Lung (tissue), 12 donors: ENCODE results near the gene DFFA. TPM values are rescaled to one million over a fixed set of nuclear protein-coding genes. Genes with fewer than 3 reads are reported as not detected.

Experiments
- ATAC-seq: fragments of 200-7000 bp; cut with Tn5 transposase; one replicate; pipeline ENCODE4 v1.9.1; 2020; ENCODE audit warnings: moderate number of reproducible peaks; ENCODE audit not compliant: insufficient read depth, low FRiP score
- DNase-seq, 3 donors: peaks; one replicate each; pipeline ENCODE4 v3.0.0-alpha.2; 2013 to 2017
- H3K27ac ChIP-seq, 2 donors: one replicate each; pipeline ENCODE4 v1.5.1; 2013; ENCODE audit warnings: mild to moderate bottlenecking in 2 of 2, moderate library complexity in 2 of 2, control low read depth in 1 of 2, inconsistent platforms in 1 of 2, low read depth in 1 of 2, low read length in 1 of 2
- H3K27me3 ChIP-seq, 3 donors: one replicate each; pipeline ENCODE4 v1.5.1; 2013; ENCODE audit warnings: low read length in 2 of 3; ENCODE audit not compliant: control insufficient read depth in 3 of 3, insufficient read depth in 3 of 3
- H3K36me3 ChIP-seq, 4 donors: one replicate each; pipeline ENCODE4 v1.5.1; 2013; ENCODE audit warnings: low read length in 4 of 4, mild to moderate bottlenecking in 1 of 4, moderate library complexity in 1 of 4; ENCODE audit not compliant: control insufficient read depth in 4 of 4, insufficient read depth in 4 of 4
- H3K4me1 ChIP-seq, 5 donors: one replicate each; pipeline ENCODE4 v1.5.1; 2013; ENCODE audit warnings: low read length in 5 of 5, mild to moderate bottlenecking in 2 of 5, moderate library complexity in 1 of 5; ENCODE audit not compliant: control insufficient read depth in 5 of 5, insufficient read depth in 5 of 5
- H3K4me3 ChIP-seq: one replicate; pipeline ENCODE4 v1.5.1; 2013; ENCODE audit warnings: mild to moderate bottlenecking, control low read depth, moderate library complexity
- H3K9ac ChIP-seq, 2 donors: one replicate each; pipeline ENCODE4 v1.5.1; 2013; ENCODE audit warnings: low read length in 2 of 2, control low read depth in 1 of 2; ENCODE audit not compliant: insufficient read depth in 1 of 2
- H3K9me3 ChIP-seq, 4 donors: one replicate each; pipeline ENCODE4 v1.5.1; 2013; ENCODE audit warnings: low read length in 3 of 4, mild to moderate bottlenecking in 1 of 4, moderate library complexity in 1 of 4; ENCODE audit not compliant: control insufficient read depth in 4 of 4, insufficient read depth in 3 of 4
- CTCF ChIP-seq: IDR thresholded peaks from 2 replicates; pipeline ENCODE4 v1.5.1; 2012; ENCODE audit warnings: mild to moderate bottlenecking; ENCODE audit errors: control extremely low read depth, extremely low read depth
- WGBS, 2 donors: extraction: QIAGEN DNeasy Blood & Tissue Kit; methylation state at CpG; one replicate each; pipeline ENCODE4 v1.1.7; 2013; 5-methylcytosine and 5-hydroxymethylcytosine counted together
- polyA plus RNA-seq, 2 donors: library from polyadenylated mRNA; stranded (reverse); fragments of 200-250 nt; gene quantifications; one replicate each; pipeline ENCODE4 v1.2.1, GENCODE V29; 2013
- total RNA-seq, 2 donors: library from RNA; depleted of rRNA in 1 of 2; stranded (reverse); fragments of >200 nt in 1 of 2; gene quantifications; one replicate each; pipeline ENCODE4 v1.2.1, GENCODE V29; 2014 to 2021
- donor health status: control.
- donor health status: control.
- donor health status: Bipolar disorder and iron deficiency.
- donor health status: healthy.
- donor health status: DM: yes; HTN: yes; CAD: no.

DFFA gene
- total and polyA plus RNA-seq, 4 donors, result 13.8 to 37.4 (median 27.1) TPM

DNA sequence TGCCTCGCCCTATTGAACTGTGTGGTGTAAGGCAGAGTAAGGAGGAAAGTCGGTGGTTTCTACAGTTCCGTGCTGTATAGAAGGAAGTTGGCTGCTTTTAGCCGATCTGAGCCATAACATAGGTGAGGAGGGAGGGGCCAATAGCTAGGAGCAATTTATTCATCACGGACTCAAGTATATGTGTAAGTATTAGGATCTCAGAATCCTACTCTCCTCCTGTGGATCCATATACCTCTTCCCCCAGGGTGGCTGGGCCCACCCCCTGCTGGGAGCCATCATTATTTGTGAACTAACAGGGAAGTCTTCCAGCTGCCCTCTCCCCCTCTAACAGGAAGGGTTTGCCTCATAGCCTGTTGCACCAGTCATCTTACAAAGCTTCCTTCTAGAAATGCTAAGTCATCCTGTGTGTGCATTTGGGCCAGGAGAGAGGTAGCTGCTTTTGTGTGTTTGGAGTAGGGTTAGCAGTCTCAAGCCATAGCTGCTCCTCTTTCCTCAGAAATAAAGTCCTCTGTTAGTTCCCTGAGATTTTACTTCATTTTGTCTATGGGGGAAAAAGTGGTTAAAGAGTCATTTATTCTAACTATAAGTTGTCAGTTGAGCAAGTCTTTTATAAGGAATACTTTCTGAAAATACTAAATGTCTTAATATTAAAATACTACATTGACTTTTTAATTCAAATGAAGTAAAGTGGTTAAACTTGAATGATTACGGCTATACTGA lies 57.0 kb downstream of the DFFA start:
- Histone ChIP-seq H3K27me3 (no peaks in the 10 kb centered on the region), H3K27ac (peak overlapping the region in 1 of 2 donors; percentile 49), H3K4me1 (no peaks in the 10 kb centered on the region), H3K9me3 (no peaks in the 10 kb centered on the region), H3K36me3 (peaks cover 20 to 45% (median 32%) of the 10 kb centered on the region in 4 donors), H3K9ac (no peak overlapping the region), H3K4me3 (no peak overlapping the region)
- TF ChIP-seq CTCF, result no peak
- WGBS, 2 donors, result 44 to 66% methylated on average over 6 of the region's 6 CpGs
- ATAC-seq (peak; percentile 85), DNase-seq (peak in 1 of 3 donors; percentile 12)

- WGBS, 2 donors, result 95 to 97% methylated on average over 2 of the region's 2 CpGs
These were observed 65.1 kb downstream of the DFFA start for GRCh38 chr1:10407201-10407600.

More at GRCh38 chr1:10407201-10407600, 65.1 kb downstream of the DFFA start:
- H3K27ac ChIP-seq, result no peak overlapping the region
- DNase-seq, result no peak
- no peak overlapping the region for H3K9ac ChIP-seq
- peaks cover 20 to 60% (median 48%) of the 10 kb centered on the region in 4 donors for H3K36me3 ChIP-seq
- H3K4me1 ChIP-seq, result no peaks in the 10 kb centered on the region
- no peak for TF ChIP-seq CTCF
- H3K4me3 ChIP-seq, result no peak overlapping the region
- no peaks in the 10 kb centered on the region for H3K9me3 ChIP-seq
- ATAC-seq, result no peak
- no peaks in the 10 kb centered on the region for H3K27me3 ChIP-seq

Other genes starting within 250 kb of the DFFA start
- 100 to 1,000 TPM in 1 of 2 donors, 10 to 100 TPM in 1; 47.8 to 234 TPM for gene PGD, start 73.5 kb downstream of the DFFA start, total RNA-seq
- 100 to 1,000 TPM in 1 of 2 donors, 10 to 100 TPM in 1; 94.5 to 421 TPM for gene PGD, start 73.5 kb downstream of the DFFA start, polyA plus RNA-seq
- 10 to 100 TPM; 15.5 to 19.5 TPM for gene CENPS, start 42.1 kb downstream of the DFFA start, total RNA-seq
- 10 to 100 TPM; 12.5 to 21.0 TPM for gene CENPS, start 42.1 kb downstream of the DFFA start, polyA plus RNA-seq
- under 1 TPM in 1 of 2 donors, not detected in 1; 0.40 TPM for gene CORT, start 22.5 kb downstream of the DFFA start, total RNA-seq
- gene CORT, start 22.5 kb downstream of the DFFA start, polyA plus RNA-seq, result under 1 TPM; 0.10 to 0.20 TPM
- 10 to 100 TPM; 18.2 to 23.4 TPM for gene PEX14, start 2.4 kb upstream of the DFFA start, total RNA-seq
- 10 to 100 TPM; 18.1 to 29.2 TPM for gene PEX14, start 2.4 kb upstream of the DFFA start, polyA plus RNA-seq